Daoy (cell line): Measurements from ENCODE around the gene ATP5ME. TPM values are rescaled to one million over a fixed set of nuclear protein-coding genes. Genes with fewer than 3 reads are reported as not detected.

Source experiments
- DNase-seq: peaks from one replicate; pipeline ENCODE4 v3.0.0-alpha.2; 2015; ENCODE audit warnings: low read depth
- total RNA-seq: library from RNA; depleted of rRNA; stranded (reverse); fragments of >200 nt; shearing (Covaris generic); gene quantifications from 2 replicates; pipeline ENCODE4 v1.2.3, GENCODE V29; 2014

The ATP5ME gene
- total RNA-seq, 1 experiment from 2014 or later, result 109 TPM

GRCh38 chr4:684623-685327, 10.7 kb upstream of the ATP5ME start:
- DNase-seq, result peak; percentile 5

GRCh38 chr4:683982-684622, 10.0 kb upstream of the ATP5ME start:
- DNase-seq, result peak; percentile 68

GRCh38 chr4:683247-683897, 9.3 kb upstream of the ATP5ME start:
- DNase-seq, result peak; percentile 1

DNA sequence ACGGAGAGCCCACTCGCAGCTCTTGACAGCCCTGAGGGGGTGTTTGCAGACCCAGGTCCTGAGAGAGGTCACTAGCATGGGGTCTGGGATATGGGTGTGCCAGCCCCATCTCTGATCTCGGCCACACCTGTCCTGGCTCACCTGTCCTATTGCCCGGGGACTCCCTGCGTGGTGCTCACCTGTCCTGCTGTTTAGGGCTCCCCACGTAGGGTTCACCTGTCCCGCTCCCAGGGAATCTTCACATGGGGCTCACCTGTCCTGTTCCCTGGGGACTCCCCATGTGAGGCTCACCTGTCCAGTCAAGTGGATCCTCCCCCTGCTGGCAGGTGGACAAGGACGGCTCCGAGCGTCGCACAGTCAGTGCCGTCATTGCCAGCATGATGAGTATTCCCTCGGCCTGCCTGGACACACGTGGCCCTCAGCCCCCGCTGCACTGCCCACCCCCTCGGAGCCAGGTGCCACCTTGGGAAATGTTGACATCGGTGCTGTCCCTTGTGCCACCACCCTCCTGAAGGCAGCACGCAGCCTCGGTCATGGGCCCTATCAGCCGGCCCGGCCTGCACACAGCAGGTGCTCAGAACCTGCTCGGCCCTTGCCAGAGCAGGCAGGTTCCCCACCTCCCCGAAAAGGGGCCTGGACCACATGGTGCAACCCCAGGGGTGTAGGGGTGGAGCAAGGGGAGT, 8.6 kb upstream of the ATP5ME start:
- peak; percentile 3 for DNase-seq

- no peak for DNase-seq
These were observed 7.8 kb upstream of the ATP5ME start for GRCh38 chr4:681736-682451.

GRCh38 chr4:680928-681645, 7.0 kb upstream of the ATP5ME start:
- DNase-seq, result peak; percentile 74

- peak; percentile 46 for DNase-seq
These were observed 6.5 kb upstream of the ATP5ME start for GRCh38 chr4:680551-680927.

GRCh38 chr4:680091-680490, 6.0 kb upstream of the ATP5ME start:
- DNase-seq, result peak; percentile 8

GRCh38 chr4:679629-680028, 5.6 kb upstream of the ATP5ME start:
- peak; percentile 5 for DNase-seq

- DNase-seq, result peak; percentile 4
These were observed 5.0 kb upstream of the ATP5ME start for GRCh38 chr4:679104-679481.

DNA sequence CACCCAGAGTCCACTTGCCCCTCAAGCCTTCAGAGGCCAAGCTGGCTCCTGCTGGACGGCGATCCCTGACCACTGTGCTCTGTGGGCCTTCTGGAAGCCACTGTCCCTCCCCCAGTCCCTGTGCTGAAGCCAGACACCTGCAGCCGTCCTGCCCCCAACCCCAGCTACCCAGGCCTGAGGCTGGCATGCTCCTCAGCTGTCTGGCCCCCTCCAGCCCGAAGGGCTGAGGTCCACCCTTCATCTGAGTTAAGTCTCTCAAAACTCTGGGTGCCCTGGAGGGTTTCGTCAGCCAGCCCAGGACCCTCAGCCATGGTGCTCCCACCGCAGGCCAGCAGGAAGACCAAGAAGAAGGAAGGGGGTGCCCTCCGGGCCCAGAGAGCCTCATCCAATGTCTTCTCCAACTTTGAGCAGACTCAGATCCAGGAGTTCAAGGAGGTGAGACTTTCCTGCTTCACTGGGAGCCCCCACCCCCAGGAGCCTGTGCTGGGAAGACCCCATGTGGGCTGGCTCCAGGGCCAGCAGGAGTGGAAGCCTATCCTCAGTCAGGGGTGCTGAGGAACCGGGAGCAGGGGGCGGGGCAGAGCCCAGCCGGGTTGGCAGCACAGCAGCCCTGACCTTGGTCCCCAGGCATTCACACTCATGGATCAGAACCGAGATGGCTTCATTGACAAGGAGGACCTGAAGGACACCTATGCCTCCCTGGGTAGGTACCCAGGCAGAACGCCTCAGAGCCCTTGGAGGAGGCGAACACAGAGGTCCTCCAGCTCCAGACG, 4.4 kb upstream of the ATP5ME start:
- DNase-seq, result no peak

DNA sequence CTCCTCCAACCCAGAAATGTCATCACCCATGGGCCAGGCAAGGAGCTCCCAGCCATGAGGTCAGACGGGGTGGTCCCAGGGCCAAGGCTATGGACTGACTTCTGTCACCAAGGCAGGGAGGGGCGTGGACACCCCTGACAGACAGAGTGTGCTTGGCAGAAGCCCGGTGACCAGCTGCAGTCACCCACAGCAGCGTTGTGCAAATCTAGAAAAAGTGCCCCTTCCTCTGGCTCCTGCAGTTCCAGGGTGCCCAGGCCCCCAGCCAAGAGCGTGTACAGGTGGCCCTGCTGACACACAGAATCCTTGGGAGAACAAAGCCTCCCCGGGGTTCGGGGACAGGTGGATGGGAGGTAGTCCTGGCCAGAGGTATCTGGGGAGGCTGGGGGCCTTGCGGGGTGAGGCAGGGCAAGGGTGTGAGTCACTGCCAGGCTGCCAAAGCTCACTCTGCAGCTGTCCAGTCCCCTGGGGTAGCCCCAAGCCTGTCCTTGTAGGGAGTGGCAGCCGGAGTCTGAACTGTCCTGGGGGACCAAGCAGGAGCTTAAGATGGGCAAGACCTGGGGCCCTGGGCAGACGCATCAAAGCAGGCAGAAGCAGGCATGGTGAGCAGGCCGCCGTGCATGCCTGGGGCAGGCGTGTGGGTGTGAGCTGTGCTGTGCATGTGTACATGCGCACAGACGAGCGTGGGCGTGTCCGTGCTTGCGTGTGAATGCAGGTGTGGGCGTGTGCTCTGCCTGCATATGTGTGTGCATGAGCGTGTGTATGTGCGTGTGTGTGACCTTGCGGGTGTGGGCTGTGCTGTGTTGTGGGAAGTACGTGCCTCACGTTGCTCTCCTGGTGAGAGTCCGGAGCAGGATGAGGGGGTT, 3.6 kb upstream of the ATP5ME start:
- DNase-seq, result peak; percentile 19

DNA sequence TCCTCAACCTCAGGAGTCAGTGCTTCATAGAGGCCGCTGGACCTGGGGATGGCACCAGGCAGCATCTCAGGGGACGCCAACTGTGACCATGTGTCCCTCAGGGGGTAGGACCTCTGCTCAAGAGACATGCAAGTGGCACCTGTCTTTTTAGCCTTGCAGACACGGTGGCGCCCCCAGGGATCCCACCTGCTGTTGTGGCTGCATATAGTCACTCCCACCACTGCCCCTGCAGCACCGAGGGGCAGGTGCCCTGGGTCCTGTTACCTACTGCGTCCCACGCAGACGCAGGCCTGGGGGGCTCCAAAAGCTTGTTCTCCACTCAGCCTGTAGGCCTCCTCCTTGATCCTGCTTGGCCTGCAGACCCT, 2.8 kb upstream of the ATP5ME start:
- DNase-seq, result no peak

DNA sequence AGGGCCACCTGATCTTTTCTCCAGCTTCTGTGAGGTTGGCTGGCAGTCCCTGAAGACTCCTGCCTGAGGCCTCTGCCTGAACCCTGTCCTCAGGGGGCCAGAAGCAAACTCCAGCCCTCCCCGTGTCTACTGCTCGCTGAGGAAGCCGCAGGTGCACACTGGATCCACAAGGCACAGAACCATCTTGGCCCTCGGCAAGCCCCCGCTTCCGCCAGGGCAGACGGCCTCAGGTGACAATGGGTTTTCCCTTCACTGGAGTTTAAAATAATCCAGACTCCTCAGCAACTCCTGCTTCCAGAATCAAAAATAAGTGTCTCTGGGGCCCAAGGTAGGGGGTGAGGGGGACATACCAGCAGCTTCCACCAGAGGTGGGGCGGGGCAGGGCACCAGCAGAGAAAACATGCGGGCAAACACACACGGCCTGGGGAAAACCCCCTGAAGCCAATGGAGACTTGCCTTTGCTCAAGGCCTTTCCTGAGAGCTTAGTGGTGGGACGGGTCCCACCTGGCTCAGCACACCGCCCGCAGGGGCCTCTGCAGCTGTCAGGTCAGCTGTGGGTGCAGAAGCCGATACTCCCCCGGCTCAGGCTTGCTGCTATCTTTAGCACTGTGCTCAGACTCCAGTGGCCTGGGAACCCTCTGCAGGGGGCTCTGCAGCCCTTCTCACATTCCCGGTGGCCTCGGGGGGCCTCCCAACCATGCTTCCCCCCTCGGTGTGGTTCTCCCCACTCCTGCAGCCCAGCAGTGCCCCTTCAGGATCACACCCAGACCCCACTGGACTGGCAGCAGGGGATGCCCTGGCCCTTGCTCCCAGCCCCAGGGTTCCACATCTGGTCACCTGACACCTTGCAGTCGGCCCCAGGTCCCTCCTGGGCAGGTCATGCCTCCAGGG, 2.1 kb upstream of the ATP5ME start:
- DNase-seq, result no peak

GRCh38 chr4:675036-675882, 1.2 kb upstream of the ATP5ME start:
- DNase-seq, result no peak

GRCh38 chr4:673349-674091, 556 bp downstream of the ATP5ME start:
- no peak for DNase-seq

DNA sequence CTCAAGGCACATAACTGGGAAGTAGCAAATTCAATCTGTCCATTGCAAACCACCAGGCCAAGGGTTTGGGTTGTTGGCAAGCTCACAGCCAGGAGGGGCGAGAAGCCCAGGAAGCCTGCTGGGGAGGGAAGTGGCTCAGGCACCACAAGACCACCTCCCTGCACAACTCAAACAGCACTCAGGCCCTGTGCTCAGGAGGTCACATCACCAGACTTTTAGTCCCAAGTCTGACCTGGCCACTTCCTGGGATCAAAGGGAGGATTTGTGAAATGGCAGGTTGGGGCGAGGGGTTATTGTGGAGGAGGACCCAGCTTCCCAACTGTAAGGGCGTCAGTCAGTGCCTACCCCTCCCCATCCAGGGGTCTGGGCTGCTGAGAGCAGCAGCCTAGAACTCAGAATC, 2.3 kb downstream of the ATP5ME start:
- DNase-seq, result no peak
